Measurements from ENCODE around the gene JUN. TPM values are rescaled to one million over a fixed set of nuclear protein-coding genes. Genes with fewer than 3 reads are reported as not detected.

The JUN gene
- total and polyA plus RNA-seq, 12 donors = 47.0 to 209 (median 78.0) TPM

- no peaks in the 10 kb centered on the region for H3K27me3 ChIP-seq
- no peaks in the 10 kb centered on the region for H3K9me3 ChIP-seq
- no peak overlapping the region for H3K4me3 ChIP-seq
- H3K4me1 ChIP-seq = peaks cover 0 to 24% (median 3%) of the 10 kb centered on the region in 9 donors
- no peaks in the 10 kb centered on the region for H3K36me3 ChIP-seq
- 25 to 27% methylated on average over 3 of the region's 3 CpGs for WGBS, 2 donors
- H3K27ac ChIP-seq = no peak overlapping the region
- TF ChIP-seq CTCF (IDR thresholded peaks at IDR 0.05) = peak; percentile 73 to 95 (median 86)
- ATAC-seq (peak in 6 of 8 donors; percentile 49 to 76 (median 64)), DNase-seq (peak in 1 of 2 donors; percentile 52)
- intact Hi-C loops (cut with DNase I) = loop anchor here (1.0 to 10.0 kb wide), 14 partner anchors 27 to 1205 kb away; partner anchors contain the start of gene FGGY (in 1 of the 10)
These were observed 43.9 kb downstream of the JUN start for GRCh38 chr1:58739856-58740466.

- ATAC-seq (peak in 4 of 8 donors; percentile 34 to 65 (median 55)), DNase-seq (no peak)
- WGBS, 2 donors = 34 to 37% methylated on average over 3 of the region's 3 CpGs
- Histone ChIP-seq H3K4me3 (no peak overlapping the region), H3K27me3 (no peaks in the 10 kb centered on the region), H3K9me3 (no peaks in the 10 kb centered on the region), H3K27ac (no peak overlapping the region), H3K36me3 (no peaks in the 10 kb centered on the region), H3K4me1 (peaks cover 0 to 24% (median 3%) of the 10 kb centered on the region in 9 donors)
- intact Hi-C loops (cut with DNase I) = loop anchor here in 7 of 10 donors (1.0 to 10.0 kb wide), 7 partner anchors 33 to 1206 kb away; no protein-coding TSS in a partner anchor
- TF ChIP-seq CTCF (IDR thresholded peaks at IDR 0.05) = no peak
These were observed 45.0 kb downstream of the JUN start for GRCh38 chr1:58738876-58739275.

GRCh38 chr1:58735586-58735985, 48.3 kb downstream of the JUN start:
- H3K27ac ChIP-seq = no peak overlapping the region
- H3K4me3 ChIP-seq = no peak overlapping the region
- no peak for TF ChIP-seq CTCF (IDR thresholded peaks at IDR 0.05)
- DNase-seq (no peak), ATAC-seq (no peak)
- H3K4me1 ChIP-seq = peaks cover 0 to 24% (median 7%) of the 10 kb centered on the region in 9 donors
- no peaks in the 10 kb centered on the region for H3K27me3 ChIP-seq
- intact Hi-C loops (cut with DNase I) = loop anchor here in 5 of 10 donors (5.0 to 10.0 kb wide), 4 partner anchors 37 to 1209 kb away; no protein-coding TSS in a partner anchor
- WGBS, 2 donors = 67 to 70% methylated on average over 5 of the region's 5 CpGs
- no peaks in the 10 kb centered on the region for H3K36me3 ChIP-seq
- H3K9me3 ChIP-seq = no peaks in the 10 kb centered on the region

GRCh38 chr1:58734630-58735029, 49.2 kb downstream of the JUN start:
- ATAC-seq (no peak), DNase-seq (no peak)
- Histone ChIP-seq H3K27ac (no peak overlapping the region), H3K4me1 (peaks cover 0 to 17% (median 3%) of the 10 kb centered on the region in 9 donors), H3K36me3 (no peaks in the 10 kb centered on the region), H3K27me3 (no peaks in the 10 kb centered on the region), H3K9me3 (no peaks in the 10 kb centered on the region), H3K4me3 (no peak overlapping the region)
- intact Hi-C loops (cut with DNase I) = loop anchor here in 5 of 10 donors (5.0 to 10.0 kb wide), 4 partner anchors 38 to 1210 kb away; no protein-coding TSS in a partner anchor
- TF ChIP-seq CTCF (IDR thresholded peaks at IDR 0.05) = no peak
- WGBS, 2 donors = 93 to 100% methylated on average over 2 of the region's 2 CpGs

Data from heart right ventricle (tissue), 16 donors.